ENCODE data around the gene ATOH8. TPM values are rescaled to one million over a fixed set of nuclear protein-coding genes. Genes with fewer than 3 reads are reported as not detected.

ATOH8 gene
- polyA plus RNA-seq, 1 experiment = 2.8 TPM

DNA sequence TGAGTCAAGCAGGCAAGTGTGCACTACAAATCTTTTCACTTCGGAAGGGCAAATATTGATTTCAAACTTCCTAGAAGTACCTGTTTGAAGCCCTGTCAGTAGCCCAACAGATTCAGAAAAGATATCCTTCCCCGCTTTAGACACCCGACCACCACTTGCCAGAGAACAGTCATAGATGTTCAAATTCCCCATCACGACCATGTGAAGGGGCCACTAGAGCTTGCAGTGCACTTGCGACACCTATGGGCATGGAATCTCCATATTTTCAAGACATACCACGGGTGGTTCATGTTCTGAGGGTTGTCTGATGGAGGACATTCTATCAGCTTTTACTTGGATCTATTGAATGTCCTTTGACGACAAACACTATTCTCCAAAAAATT lies 35.8 kb upstream of the ATOH8 start:
- H3K27me3 ChIP-seq (ENCODE audit: control insufficient read depth, insufficient read depth, low read length) = peaks cover 16% of the 10 kb centered on the region
- POLR2A ChIA-PET = no interaction called here
- no peaks in the 10 kb centered on the region for H3K9me3 ChIP-seq (ENCODE audit: control insufficient read depth, insufficient read depth, low read length)
- H3K4me3 ChIP-seq (ENCODE audit: low read depth, low read length) = no peak overlapping the region
- no peak for DNase-seq (ENCODE audit: low read depth, low spot score)
- no peak overlapping the region for H3K27ac ChIP-seq (ENCODE audit: low read depth, low read length)
- no peak for TF ChIP-seq CTCF (IDR thresholded peaks at IDR 0.05; ENCODE audit: low read depth, low read length)
- CTCF ChIA-PET = interaction anchor here (3.9 to 7.3 kb wide), 3 partner anchors 11 to 81 kb away, joined by 13 to 56 read pairs (median 27); no protein-coding TSS in a partner anchor

GRCh38 chr2:85718885-85719492 lies 34.8 kb upstream of the ATOH8 start:
- H3K4me3 ChIP-seq (ENCODE audit: low read depth, low read length) = no peak overlapping the region
- H3K27ac ChIP-seq (ENCODE audit: low read depth, low read length) = no peak overlapping the region
- CTCF ChIA-PET = interaction anchor here (1.5 to 7.3 kb wide), 4 partner anchors 10 to 95 kb away, joined by 9 to 56 read pairs (median 20); no protein-coding TSS in a partner anchor
- TF ChIP-seq CTCF (IDR thresholded peaks at IDR 0.05; ENCODE audit: low read depth, low read length) = no peak
- peaks cover 16% of the 10 kb centered on the region for H3K27me3 ChIP-seq (ENCODE audit: control insufficient read depth, insufficient read depth, low read length)
- no peaks in the 10 kb centered on the region for H3K9me3 ChIP-seq (ENCODE audit: control insufficient read depth, insufficient read depth, low read length)
- no peak for DNase-seq (ENCODE audit: low read depth, low spot score)
- POLR2A ChIA-PET = interaction anchor here (0.7 kb wide), 1 partner anchor 333 kb away, joined by 3 read pairs; no protein-coding TSS in a partner anchor

- Histone ChIP-seq H3K4me3 (ENCODE audit: low read depth, low read length) (no peak overlapping the region), H3K27ac (ENCODE audit: low read depth, low read length) (no peak overlapping the region), H3K27me3 (ENCODE audit: control insufficient read depth, insufficient read depth, low read length) (peaks cover 17% of the 10 kb centered on the region), H3K9me3 (ENCODE audit: control insufficient read depth, insufficient read depth, low read length) (no peaks in the 10 kb centered on the region)
- no peak for DNase-seq (ENCODE audit: low read depth, low spot score)
- CTCF ChIA-PET = interaction anchor here (1.5 to 7.3 kb wide), 4 partner anchors 9 to 94 kb away, joined by 9 to 56 read pairs (median 20); no protein-coding TSS in a partner anchor
- TF ChIP-seq CTCF (IDR thresholded peaks at IDR 0.05; ENCODE audit: low read depth, low read length) = no peak
- POLR2A ChIA-PET = no interaction called here
Observed at GRCh38 chr2:85719609-85720240, 34.1 kb upstream of the ATOH8 start.

DNA sequence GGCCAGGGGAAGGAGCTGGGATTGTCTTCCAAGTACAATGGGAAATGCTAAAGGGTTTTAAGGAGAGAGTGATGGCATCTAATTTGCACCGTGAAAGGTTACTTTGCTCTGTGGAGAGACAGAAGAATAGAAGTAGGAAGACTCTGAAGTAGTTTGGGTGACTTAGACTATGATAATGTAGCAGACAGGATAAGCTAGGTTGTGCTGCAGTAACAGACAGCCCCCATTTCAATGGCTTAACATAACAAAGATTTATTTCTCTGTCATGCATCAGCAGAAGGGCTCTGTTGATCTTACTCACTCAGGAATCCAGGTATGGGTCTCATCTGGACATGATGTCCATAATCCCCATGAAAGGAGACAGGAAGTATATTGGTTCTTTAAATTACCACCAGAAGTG lies 33.3 kb upstream of the ATOH8 start:
- Histone ChIP-seq H3K4me3 (ENCODE audit: low read depth, low read length) (no peak overlapping the region), H3K27me3 (ENCODE audit: control insufficient read depth, insufficient read depth, low read length) (peaks cover 22% of the 10 kb centered on the region), H3K9me3 (ENCODE audit: control insufficient read depth, insufficient read depth, low read length) (no peaks in the 10 kb centered on the region), H3K27ac (ENCODE audit: low read depth, low read length) (no peak overlapping the region)
- ChIA-PET CTCF (interaction anchor here (3.9 to 7.3 kb wide), 3 partner anchors 9 to 83 kb away, joined by 13 to 56 read pairs (median 27); no protein-coding TSS in a partner anchor), POLR2A (no interaction called here)
- no peak for DNase-seq (ENCODE audit: low read depth, low spot score)
- no peak for TF ChIP-seq CTCF (IDR thresholded peaks at IDR 0.05; ENCODE audit: low read depth, low read length)

DNA sequence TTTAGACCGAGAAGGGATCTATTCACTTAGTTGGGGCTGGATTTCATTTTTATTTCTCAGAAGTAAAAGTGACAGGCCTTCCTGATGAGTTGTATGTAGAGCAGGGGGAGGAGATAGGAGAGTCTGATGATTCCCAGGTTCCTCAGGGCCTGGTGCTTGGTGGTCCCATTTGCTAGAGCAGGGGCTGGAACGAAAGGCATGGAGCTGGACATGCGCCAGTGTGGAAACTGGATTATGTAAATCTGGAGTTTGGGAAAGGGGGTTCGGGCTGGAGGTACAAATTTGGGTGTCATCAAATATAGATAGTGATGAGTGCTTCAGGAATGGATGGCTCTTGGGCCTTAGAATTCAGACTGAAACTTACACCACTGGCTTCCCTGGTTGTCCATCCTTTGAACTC lies 32.1 kb upstream of the ATOH8 start:
- POLR2A ChIA-PET = no interaction called here
- H3K9me3 ChIP-seq (ENCODE audit: control insufficient read depth, insufficient read depth, low read length) = no peaks in the 10 kb centered on the region
- H3K27ac ChIP-seq (ENCODE audit: low read depth, low read length) = no peak overlapping the region
- DNase-seq (ENCODE audit: low read depth, low spot score) = no peak
- H3K4me3 ChIP-seq (ENCODE audit: low read depth, low read length) = no peak overlapping the region
- H3K27me3 ChIP-seq (ENCODE audit: control insufficient read depth, insufficient read depth, low read length) = peaks cover 17% of the 10 kb centered on the region
- CTCF ChIA-PET = interaction anchor here (7.3 kb wide), 1 partner anchor 15 kb away, joined by 56 read pairs; no protein-coding TSS in a partner anchor
- TF ChIP-seq CTCF (IDR thresholded peaks at IDR 0.05; ENCODE audit: low read depth, low read length) = no peak
